ENCODE data around the gene ARPC2. TPM values are rescaled to one million over a fixed set of nuclear protein-coding genes. Genes with fewer than 3 reads are reported as not detected.
"Not testable (repeated sequence)": the region's sequence is repeated elsewhere in the genome, so short reads cannot be mapped to it uniquely, and the experiment has no call there.

Gene ARPC2
- total RNA-seq = 100 to 1,000 TPM in 1 of 6 donors, 10 to 100 TPM in 5; 43.4 to 102 (median 55.8) TPM
- 10 to 100 TPM; 37.4 to 90.7 TPM for polyA plus RNA-seq

- Histone ChIP-seq H3K9me3 (no peaks in the 10 kb centered on the region), H3K36me3 (no peaks in the 10 kb centered on the region), H3K4me3 (peak within 1 kb of the TSS; percentile 69 to 91 (median 82)), H3K4me1 (peaks cover 0 to 23% (median 0%) of the 10 kb centered on the region in 3 donors), H3K27me3 (no peaks in the 10 kb centered on the region), H3K27ac (peak within 1 kb of the TSS; percentile 79 to 94 (median 90))
- ATAC-seq (peak; percentile 97 to 99 (median 98)), DNase-seq (peak; percentile 88 to 97 (median 90)), FAIRE-seq (no peak)
- intact Hi-C loops (cut with DNase I) = no loop called here
- TF ChIP-seq, protein P1, sequence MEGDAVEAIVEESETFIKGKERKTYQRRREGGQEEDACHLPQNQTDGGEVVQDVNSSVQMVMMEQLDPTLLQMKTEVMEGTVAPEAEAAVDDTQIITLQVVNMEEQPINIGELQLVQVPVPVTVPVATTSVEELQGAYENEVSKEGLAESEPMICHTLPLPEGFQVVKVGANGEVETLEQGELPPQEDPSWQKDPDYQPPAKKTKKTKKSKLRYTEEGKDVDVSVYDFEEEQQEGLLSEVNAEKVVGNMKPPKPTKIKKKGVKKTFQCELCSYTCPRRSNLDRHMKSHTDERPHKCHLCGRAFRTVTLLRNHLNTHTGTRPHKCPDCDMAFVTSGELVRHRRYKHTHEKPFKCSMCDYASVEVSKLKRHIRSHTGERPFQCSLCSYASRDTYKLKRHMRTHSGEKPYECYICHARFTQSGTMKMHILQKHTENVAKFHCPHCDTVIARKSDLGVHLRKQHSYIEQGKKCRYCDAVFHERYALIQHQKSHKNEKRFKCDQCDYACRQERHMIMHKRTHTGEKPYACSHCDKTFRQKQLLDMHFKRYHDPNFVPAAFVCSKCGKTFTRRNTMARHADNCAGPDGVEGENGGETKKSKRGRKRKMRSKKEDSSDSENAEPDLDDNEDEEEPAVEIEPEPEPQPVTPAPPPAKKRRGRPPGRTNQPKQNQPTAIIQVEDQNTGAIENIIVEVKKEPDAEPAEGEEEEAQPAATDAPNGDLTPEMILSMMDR (IDR thresholded peaks at IDR 0.05) = peak in 3 of 4 donors; percentile 16 to 26 (median 18)
- WGBS, 2 donors = 1% methylated on average over 21 to 54 of the region's 60 CpGs
These were observed at the start of gene ARPC2 for GRCh38 chr2:218216674-218217359. ARPC2 (plus strand) TSS chr2:218217189; CDS start chr2:218217471, 282 bp downstream.

DNA sequence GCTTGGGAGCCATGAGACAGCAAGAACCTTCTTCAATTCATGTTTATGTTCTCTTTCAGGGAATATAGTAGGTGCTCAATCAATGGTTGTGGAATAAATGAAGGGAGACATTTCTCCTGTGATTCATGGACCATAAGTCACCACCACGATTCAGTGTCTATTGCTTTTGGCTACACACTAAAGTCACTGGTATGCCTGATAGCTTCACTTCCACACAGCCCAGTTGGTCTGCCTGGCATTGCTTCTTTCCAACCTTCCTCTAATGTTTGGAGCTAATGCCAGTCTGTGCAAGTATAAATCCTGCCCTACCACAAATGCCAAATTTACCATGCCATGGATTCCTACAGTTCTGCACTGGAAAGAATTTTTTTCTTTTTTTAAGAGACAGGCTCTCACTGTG, 49.0 kb upstream of the ARPC2 start:
- no peaks in the 10 kb centered on the region for H3K36me3 ChIP-seq
- DNase-seq = no peak
- 78 to 89% methylated on average over 1 of the region's 1 CpG for WGBS, 2 donors

DNA sequence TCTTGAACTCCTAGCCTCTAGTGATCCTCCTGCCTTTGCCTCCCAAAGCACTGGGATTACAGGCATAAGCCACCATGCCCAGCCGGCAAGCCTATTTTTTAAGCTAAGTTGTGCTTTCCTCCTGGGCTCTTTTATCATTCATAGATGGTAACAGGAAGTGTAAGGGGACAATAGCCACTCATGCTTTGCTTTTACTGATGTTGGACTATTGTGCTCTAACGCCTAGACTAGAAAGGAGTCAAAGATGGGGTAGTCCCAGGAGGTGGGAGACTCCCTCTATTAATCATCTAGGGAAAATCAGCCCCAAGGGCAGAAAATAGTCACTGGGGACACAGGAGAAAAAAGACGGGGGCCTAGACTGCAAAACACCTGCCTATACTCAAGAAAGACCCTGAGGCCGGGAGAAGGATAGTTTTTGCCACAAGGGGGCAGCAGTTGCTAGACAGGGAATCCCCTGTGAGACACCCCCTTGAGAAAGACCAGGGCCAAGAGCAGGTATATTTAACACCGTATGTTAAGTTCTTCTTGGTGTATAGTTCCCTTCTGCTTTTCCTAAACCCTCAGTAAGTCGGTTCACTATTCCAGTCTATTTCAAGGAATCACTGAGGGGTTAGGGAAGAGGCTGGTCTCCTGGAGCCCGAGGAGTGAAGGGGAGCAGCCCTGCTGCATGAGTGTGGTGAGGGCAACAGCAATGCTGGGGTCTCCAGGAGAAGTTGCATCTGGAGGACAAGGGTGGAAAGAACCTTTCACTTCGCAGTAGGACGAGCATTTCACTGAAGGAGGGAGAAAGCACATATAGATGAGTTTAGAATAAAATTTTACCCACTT, 48.1 kb upstream of the ARPC2 start:
- peak; percentile 55 to 80 (median 71) for ATAC-seq
- peak in 5 of 6 donors; percentile 14 to 67 (median 47) for DNase-seq
- intact Hi-C loops (cut with DNase I) = no loop called here
- Histone ChIP-seq H3K9me3 (no peaks in the 10 kb centered on the region), H3K27me3 (no peaks in the 10 kb centered on the region), H3K4me3 (no peak overlapping the region), H3K36me3 (no peaks in the 10 kb centered on the region), H3K4me1 (no peaks in the 10 kb centered on the region), H3K27ac (no peak overlapping the region)
- TF ChIP-seq, protein P1 (IDR thresholded peaks at IDR 0.05) = peak; percentile 25 to 59 (median 52)
- FAIRE-seq = no peak
- 61 to 62% methylated on average over 9 of the region's 9 CpGs for WGBS, 2 donors

More for the DNA sequence above, 49.0 kb upstream of the ARPC2 start:
- Histone ChIP-seq H3K27ac (no peak overlapping the region), H3K4me3 (no peak overlapping the region), H3K4me1 (no peaks in the 10 kb centered on the region), H3K9me3 (no peaks in the 10 kb centered on the region), H3K27me3 (no peaks in the 10 kb centered on the region)
- intact Hi-C loops (cut with DNase I) = no loop called here
- ATAC-seq = no peak
- no peak for FAIRE-seq
- TF ChIP-seq, protein P1 (IDR thresholded peaks at IDR 0.05) = no peak

GRCh38 chr2:218169757-218170546, 47.0 kb upstream of the ARPC2 start:
- H3K27ac ChIP-seq = no peak overlapping the region

DNA sequence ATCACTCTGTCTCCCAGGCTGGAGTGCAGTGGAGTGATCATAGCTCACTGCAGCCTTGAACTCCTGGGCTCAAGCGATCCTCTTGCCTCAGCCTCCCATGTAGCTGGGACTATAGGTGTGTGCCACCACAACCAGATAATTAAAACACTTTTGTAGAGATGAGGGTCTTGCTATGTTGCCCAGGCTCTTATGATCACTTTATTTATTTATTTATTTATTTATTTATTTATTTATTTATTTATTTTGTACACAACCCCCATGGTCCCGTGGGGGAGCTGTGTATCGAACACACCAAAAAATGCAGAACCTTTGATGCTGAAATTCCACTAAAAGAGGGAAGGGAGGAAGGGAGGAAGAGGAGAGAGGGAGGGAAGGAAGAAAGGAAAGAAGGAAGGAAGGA, 45.2 kb upstream of the ARPC2 start:
- FAIRE-seq; H3K27me3 ChIP-seq; DNase-seq; H3K4me3 ChIP-seq; intact Hi-C loops (cut with DNase I); ATAC-seq; H3K36me3 ChIP-seq; H3K4me1 ChIP-seq; H3K9me3 ChIP-seq; H3K27ac ChIP-seq: not testable (repeated sequence)
- WGBS, 2 donors = 88 to 89% methylated on average over 3 of the region's 3 CpGs

More at GRCh38 chr2:218169757-218170546, 47.0 kb upstream of the ARPC2 start:
- intact Hi-C loops (cut with DNase I) = no loop called here
- ATAC-seq (peak; percentile 51 to 86 (median 72)), FAIRE-seq (no peak), DNase-seq (peak in 2 of 6 donors; percentile 12 to 41)
- 33 to 35% methylated on average over 5 of the region's 5 CpGs for WGBS, 2 donors
- Histone ChIP-seq H3K4me3 (no peak overlapping the region), H3K4me1 (no peaks in the 10 kb centered on the region), H3K36me3 (no peaks in the 10 kb centered on the region), H3K9me3 (no peaks in the 10 kb centered on the region), H3K27me3 (no peaks in the 10 kb centered on the region)
- TF ChIP-seq, protein P1 (IDR thresholded peaks at IDR 0.05) = no peak

Measured in pancreas (tissue), 10 donors.